Activated CD4-positive, alpha-beta T cell treated with anti-CD3 and anti-CD28 coated beads for 1 hour (primary cell): ENCODE data around the gene UBTD2.
"Not testable (repeated sequence)": the region's sequence is repeated elsewhere in the genome, so short reads cannot be mapped to it uniquely, and the experiment has no call there.

Experiments
- DNase-seq: peaks from one replicate; pipeline ENCODE4 v3.0.0-alpha.2; 2020

The UBTD2 gene

GRCh38 chr5:172283020-172283861, at the start of gene UBTD2:
TSS of gene UBTD2 (minus strand) at chr5:172283764. CDS start at chr5:172283665, 99 bp downstream.
- DNase-seq = peak; percentile 63

GRCh38 chr5:172326901-172327300, 43.3 kb upstream of the UBTD2 start:
- not testable (repeated sequence) for DNase-seq

GRCh38 chr5:172325452-172325851, 41.9 kb upstream of the UBTD2 start:
- no peak for DNase-seq

- no peak for DNase-seq
Observed at GRCh38 chr5:172322028-172322965, 38.7 kb upstream of the UBTD2 start.

GRCh38 chr5:172321593-172321992, 38.0 kb upstream of the UBTD2 start:
- no peak for DNase-seq

GRCh38 chr5:172319708-172320441, 36.3 kb upstream of the UBTD2 start:
- DNase-seq = no peak

GRCh38 chr5:172315587-172316493, 32.3 kb upstream of the UBTD2 start:
- DNase-seq = no peak

GRCh38 chr5:172313915-172314314, 30.4 kb upstream of the UBTD2 start:
- no peak for DNase-seq

- DNase-seq = no peak
Observed at GRCh38 chr5:172312286-172312685, 28.7 kb upstream of the UBTD2 start.

- DNase-seq = no peak
Observed at GRCh38 chr5:172311605-172312004, 28.0 kb upstream of the UBTD2 start.

- no peak for DNase-seq
Observed at GRCh38 chr5:172311026-172311425, 27.5 kb upstream of the UBTD2 start.

GRCh38 chr5:172305380-172305779, 21.8 kb upstream of the UBTD2 start:
- DNase-seq = no peak

- DNase-seq = no peak
Observed at GRCh38 chr5:172303572-172304335, 20.2 kb upstream of the UBTD2 start.

GRCh38 chr5:172303162-172303561, 19.6 kb upstream of the UBTD2 start:
- no peak for DNase-seq

GRCh38 chr5:172302047-172302710, 18.6 kb upstream of the UBTD2 start:
- DNase-seq = no peak

GRCh38 chr5:172299916-172300439, 16.4 kb upstream of the UBTD2 start:
- no peak for DNase-seq

- DNase-seq = no peak
Observed at GRCh38 chr5:172294831-172295230, 11.3 kb upstream of the UBTD2 start.

GRCh38 chr5:172293745-172294342, 10.3 kb upstream of the UBTD2 start:
- no peak for DNase-seq

- peak; percentile 38 for DNase-seq
Observed at GRCh38 chr5:172293054-172293744, 9.6 kb upstream of the UBTD2 start.
